H9 (cell line): Measurements from ENCODE around the gene RHBDL1. TPM values are rescaled to one million over a fixed set of nuclear protein-coding genes. Genes with fewer than 3 reads are reported as not detected.

ENCODE experiments used
- DNase-seq: peaks from one replicate; pipeline ENCODE4 v3.0.0-alpha.2; 2017
- H2AFZ ChIP-seq: one replicate; pipeline ENCODE4 v1.6.1; 2013; ENCODE audit warnings: mild to moderate bottlenecking, low read length, control low read depth, moderate library complexity
- H2AK5ac ChIP-seq: 2 replicates; pipeline ENCODE4 v1.6.1; 2013; ENCODE audit warnings: low read length, control low read depth, mixed read lengths; ENCODE audit not compliant: insufficient read length
- H2BK120ac ChIP-seq: one replicate; pipeline ENCODE4 v1.6.1; 2013; ENCODE audit warnings: low read depth, mild to moderate bottlenecking, low read length, control low read depth, inconsistent platforms; ENCODE audit not compliant: poor library complexity, severe bottlenecking
- H2BK12ac ChIP-seq: 2 replicates; pipeline ENCODE4 v1.6.1; 2013; ENCODE audit warnings: low read length, control low read depth, mixed read lengths, low read depth; ENCODE audit not compliant: insufficient read length
- H2BK15ac ChIP-seq: 2 replicates; pipeline ENCODE4 v1.6.1; 2013; ENCODE audit warnings: low read depth, low read length, control low read depth
- H2BK20ac ChIP-seq: one replicate; pipeline ENCODE4 v1.6.1; 2013; ENCODE audit warnings: low read depth, mild to moderate bottlenecking, low read length, control low read depth, inconsistent platforms; ENCODE audit not compliant: poor library complexity, severe bottlenecking
- H2BK5ac ChIP-seq: 2 replicates; pipeline ENCODE4 v1.6.1; 2013; ENCODE audit warnings: low read length, control low read depth, mixed read lengths; ENCODE audit not compliant: insufficient read length
- H3K14ac ChIP-seq: 2 replicates; pipeline ENCODE4 v1.6.1; 2013; ENCODE audit warnings: low read length, control low read depth; ENCODE audit not compliant: insufficient read depth
- H3K18ac ChIP-seq: 2 replicates; pipeline ENCODE4 v1.6.1; 2013; ENCODE audit warnings: low read depth, mild to moderate bottlenecking, mixed read lengths, low read length, control low read depth; ENCODE audit not compliant: insufficient read length
- H3K23ac ChIP-seq: 2 replicates; pipeline ENCODE4 v1.6.1; 2013; ENCODE audit warnings: low read length, control low read depth, mixed read lengths, low read depth; ENCODE audit not compliant: insufficient read length
- H3K23me2 ChIP-seq: 2 replicates; pipeline ENCODE4 v1.6.1; 2013; ENCODE audit warnings: low read depth, mild to moderate bottlenecking, mixed read lengths, low read length, control low read depth; ENCODE audit not compliant: insufficient read length, poor library complexity, severe bottlenecking
- H3K27ac ChIP-seq: 2 replicates; pipeline ENCODE4 v1.5.1; 2013; ENCODE audit warnings: low read length, control low read depth, mixed read lengths, low read depth; ENCODE audit not compliant: insufficient read length
- H3K27me3 ChIP-seq: 2 replicates; pipeline ENCODE4 v1.6.1; 2013; ENCODE audit warnings: low read length, control low read depth, inconsistent platforms; ENCODE audit not compliant: insufficient read depth
- H3K4ac ChIP-seq: 2 replicates; pipeline ENCODE4 v1.6.1; 2013; ENCODE audit warnings: low read depth, mild to moderate bottlenecking, control low read depth, inconsistent platforms, low read length, moderate library complexity
- H3K4me1 ChIP-seq: 2 replicates; pipeline ENCODE4 v1.6.1; 2013; ENCODE audit warnings: low read length, control low read depth, inconsistent platforms; ENCODE audit not compliant: insufficient read depth
- H3K4me2 ChIP-seq: 2 replicates; pipeline ENCODE4 v1.6.1; 2013; ENCODE audit warnings: low read length, control low read depth, mixed read lengths; ENCODE audit not compliant: insufficient read length, insufficient read depth
- H3K56ac ChIP-seq: 2 replicates; pipeline ENCODE4 v1.6.1; 2013; ENCODE audit warnings: low read depth, mild to moderate bottlenecking, mixed read lengths, low read length, control low read depth; ENCODE audit not compliant: insufficient read length
- H3K79me1 ChIP-seq: 2 replicates; pipeline ENCODE4 v1.6.1; 2013; ENCODE audit warnings: low read depth, mild to moderate bottlenecking, moderate library complexity, low read length, control low read depth, inconsistent platforms; ENCODE audit not compliant: insufficient read depth, poor library complexity, severe bottlenecking
- H3K79me2 ChIP-seq: 2 replicates; pipeline ENCODE4 v1.6.1; 2013; ENCODE audit warnings: low read length, control low read depth, inconsistent platforms; ENCODE audit not compliant: insufficient read depth
- H3K9ac ChIP-seq: 2 replicates; pipeline ENCODE4 v1.6.1; 2013; ENCODE audit warnings: low read length, control low read depth, mixed read lengths; ENCODE audit not compliant: insufficient read length; ENCODE audit errors: extremely low read depth
- H3K9me3 ChIP-seq: one replicate; pipeline ENCODE4 v1.6.1; 2013; ENCODE audit warnings: low read depth, low read length, inconsistent platforms; ENCODE audit not compliant: control insufficient read depth
- H3T11ph ChIP-seq: one replicate; pipeline ENCODE4 v1.6.1; 2013; ENCODE audit warnings: mild to moderate bottlenecking, low read length, control low read depth, inconsistent platforms
- H4K20me1 ChIP-seq: one replicate; pipeline ENCODE4 v1.6.1; 2013; ENCODE audit not compliant: control insufficient read depth, insufficient read length, insufficient read depth
- H4K5ac ChIP-seq: 2 replicates; pipeline ENCODE4 v1.6.1; 2013; ENCODE audit warnings: low read depth, mild to moderate bottlenecking, mixed read lengths, low read length, control low read depth; ENCODE audit not compliant: insufficient read length
- H4K8ac ChIP-seq: replicated peaks from 2 replicates; pipeline ENCODE4 v1.6.1; 2013; ENCODE audit warnings: low read length, control low read depth, mixed read lengths, low read depth; ENCODE audit not compliant: insufficient read length
- H4K91ac ChIP-seq: 2 replicates; pipeline ENCODE4 v1.6.1; 2013; ENCODE audit warnings: low read depth, mild to moderate bottlenecking, moderate library complexity, mixed read lengths, low read length, control low read depth; ENCODE audit not compliant: insufficient read length
- H3K27ac Mint-ChIP-seq, 3 experiments: 2 replicates in 2 of 3; 3 replicates in 1 of 3; pipeline ENCODE4 v1.8.0; 2020 to 2021; ENCODE audit warnings: mixed read lengths in 3 of 3, mild to moderate bottlenecking in 1 of 3, moderate library complexity in 1 of 3
- H3K27me3 Mint-ChIP-seq: 2 replicates; pipeline ENCODE4 v1.8.0; 2021; ENCODE audit warnings: low read depth, mild to moderate bottlenecking, moderate library complexity, mixed read lengths
- H3K36me3 Mint-ChIP-seq, 3 experiments: 2 replicates in 2 of 3; 3 replicates in 1 of 3; pipeline ENCODE4 v1.8.0; 2020 to 2021; ENCODE audit warnings: low read depth in 3 of 3, mixed read lengths in 3 of 3; ENCODE audit not compliant: insufficient read depth in 1 of 3
- H3K4me1 Mint-ChIP-seq, 2 experiments: 2 replicates each; pipeline ENCODE4 v1.8.0; 2020; ENCODE audit warnings: mixed read lengths in 2 of 2
- H3K4me3 Mint-ChIP-seq, 2 experiments: 2 replicates in 1 of 2; 3 replicates in 1 of 2; pipeline ENCODE4 v1.8.0; 2020 to 2021; ENCODE audit warnings: mild to moderate bottlenecking in 2 of 2, mixed read lengths in 2 of 2, moderate library complexity in 1 of 2
- H3K9me3 Mint-ChIP-seq, 2 experiments: 2 replicates in 1 of 2; 3 replicates in 1 of 2; pipeline ENCODE4 v1.8.0; 2020; ENCODE audit warnings: mild to moderate bottlenecking in 2 of 2, mixed read lengths in 2 of 2, moderate library complexity in 1 of 2
- WGBS: extraction: QIAGEN DNeasy Blood & Tissue Kit; methylation state at CpG from one replicate; pipeline ENCODE4 v1.1.7; 2013; ENCODE audit warnings: missing lambda C conversion rate, low lambda C conversion rate, mixed read lengths; ENCODE audit not compliant: insufficient read length; ENCODE audit errors: extremely low coverage; 5-methylcytosine and 5-hydroxymethylcytosine counted together
- total RNA-seq: library from RNA; stranded (reverse); gene quantifications from 2 replicates; pipeline ENCODE4 v1.2.1, GENCODE V29; 2021
- TF ChIP-seq, protein P1 (sequence below): fragments of 200-600 bp; sonication (generic); conservative IDR thresholded peaks from 3 replicates; pipeline ENCODE4 v1.8.0; 2021; ENCODE audit warnings: antibody characterized with exemption, mild to moderate bottlenecking

Gene RHBDL1
- total RNA-seq, 1 experiment from 2014 or later = 7.6 TPM

DNA sequence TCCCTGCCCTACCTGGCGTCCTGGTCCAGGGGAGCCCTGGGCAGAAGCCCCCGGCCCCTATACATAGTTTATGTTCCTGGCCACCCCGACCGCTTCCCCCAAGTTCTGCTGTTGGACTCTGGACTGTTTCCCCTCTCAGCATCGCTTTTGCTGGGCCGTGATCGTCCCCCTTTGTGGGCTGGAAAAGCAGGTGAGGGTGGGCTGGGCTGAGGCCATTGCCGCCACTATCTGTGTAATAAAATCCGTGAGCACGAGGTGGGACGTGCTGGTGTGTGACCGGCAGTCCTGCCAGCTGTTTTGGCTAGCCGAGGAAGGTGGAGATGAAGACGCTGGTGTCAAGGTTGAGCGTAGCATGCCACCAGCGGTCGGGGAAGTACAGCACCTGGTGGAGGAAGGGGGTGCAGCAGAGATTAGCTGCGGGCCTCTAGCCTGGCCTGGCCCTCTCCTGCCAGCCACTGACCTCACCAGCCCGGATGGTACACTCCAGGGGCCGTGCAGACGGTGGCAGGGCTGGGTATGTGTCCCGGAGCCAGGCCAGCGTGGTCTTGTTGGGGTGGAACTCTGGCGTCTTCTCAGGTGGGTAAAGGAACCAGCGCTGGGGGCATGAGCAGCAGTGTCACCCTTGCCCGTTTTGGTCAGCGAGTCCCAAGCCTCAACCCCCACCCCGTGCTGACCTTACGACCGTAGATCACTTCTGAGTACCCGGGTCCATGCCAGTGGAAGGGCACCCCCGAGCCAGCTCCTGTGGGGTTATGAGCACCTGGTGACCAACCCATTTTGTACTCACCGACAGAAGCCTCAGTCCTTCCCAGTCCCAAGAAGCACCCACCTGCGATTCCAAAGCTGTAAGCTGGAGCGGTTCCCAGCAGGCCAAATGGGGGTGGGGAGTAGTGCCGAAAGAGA lies 7.3 kb downstream of the RHBDL1 start:
- Mint-ChIP-seq H3K9me3 (no peaks in the 10 kb centered on the region), H3K36me3 (peaks cover 15 to 46% (median 44%) of the 10 kb centered on the region in 3 experiments; a peak in 6 of 7 replicates), H3K4me1 (peaks cover 13 to 27% of the 10 kb centered on the region in 2 experiments), H3K4me3 (peak overlapping the region; percentile 81 to 86), H3K27me3 (no peaks in the 10 kb centered on the region; the same call in 1 of the 2 replicates), H3K27ac (peak overlapping the region in 1 of 3 experiments; percentile 88; a peak in 2 of 7 replicates)
- no peak overlapping the region for H4K8ac ChIP-seq
- H2AFZ ChIP-seq = no peak overlapping the region
- no peaks in the 10 kb centered on the region for H3K9me3 ChIP-seq
- H4K20me1 ChIP-seq = no peaks in the 10 kb centered on the region
- H3K27ac ChIP-seq = no peak overlapping the region
- H3K18ac ChIP-seq = no peak overlapping the region
- no peak for DNase-seq
- H3K4me2 ChIP-seq = peak overlapping the region; percentile 15
- H2BK20ac ChIP-seq = no peak overlapping the region
- H3K9ac ChIP-seq = no peak overlapping the region
- H3K27me3 ChIP-seq = no peaks in the 10 kb centered on the region
- H3K4me1 ChIP-seq = no peaks in the 10 kb centered on the region
- H2BK15ac ChIP-seq = no peak overlapping the region
- no peaks in the 10 kb centered on the region for H3K79me1 ChIP-seq
- no peak overlapping the region for H3K4ac ChIP-seq
- H2BK5ac ChIP-seq = no peak overlapping the region
- H4K5ac ChIP-seq = no peak overlapping the region
- WGBS = no CpG with 5 or more reads among the region's 36 CpGs
- no peak overlapping the region for H2BK12ac ChIP-seq
- H3K79me2 ChIP-seq = peaks cover 2% of the 10 kb centered on the region; the same call in 1 of the 2 replicates
- no peak overlapping the region for H2BK120ac ChIP-seq
- H3K56ac ChIP-seq = no peak overlapping the region
- H3K23me2 ChIP-seq = peaks cover 11% of the 10 kb centered on the region
- H3T11ph ChIP-seq = no peak overlapping the region
- H3K23ac ChIP-seq = no peak overlapping the region
- no peak overlapping the region for H4K91ac ChIP-seq
- TF ChIP-seq, protein P1, sequence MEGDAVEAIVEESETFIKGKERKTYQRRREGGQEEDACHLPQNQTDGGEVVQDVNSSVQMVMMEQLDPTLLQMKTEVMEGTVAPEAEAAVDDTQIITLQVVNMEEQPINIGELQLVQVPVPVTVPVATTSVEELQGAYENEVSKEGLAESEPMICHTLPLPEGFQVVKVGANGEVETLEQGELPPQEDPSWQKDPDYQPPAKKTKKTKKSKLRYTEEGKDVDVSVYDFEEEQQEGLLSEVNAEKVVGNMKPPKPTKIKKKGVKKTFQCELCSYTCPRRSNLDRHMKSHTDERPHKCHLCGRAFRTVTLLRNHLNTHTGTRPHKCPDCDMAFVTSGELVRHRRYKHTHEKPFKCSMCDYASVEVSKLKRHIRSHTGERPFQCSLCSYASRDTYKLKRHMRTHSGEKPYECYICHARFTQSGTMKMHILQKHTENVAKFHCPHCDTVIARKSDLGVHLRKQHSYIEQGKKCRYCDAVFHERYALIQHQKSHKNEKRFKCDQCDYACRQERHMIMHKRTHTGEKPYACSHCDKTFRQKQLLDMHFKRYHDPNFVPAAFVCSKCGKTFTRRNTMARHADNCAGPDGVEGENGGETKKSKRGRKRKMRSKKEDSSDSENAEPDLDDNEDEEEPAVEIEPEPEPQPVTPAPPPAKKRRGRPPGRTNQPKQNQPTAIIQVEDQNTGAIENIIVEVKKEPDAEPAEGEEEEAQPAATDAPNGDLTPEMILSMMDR = peak; percentile 28; the same call in 2 of the 3 replicates
- H3K14ac ChIP-seq = no peak overlapping the region
- no peak overlapping the region for H2AK5ac ChIP-seq
